MM.1S (cell line): ENCODE results near the gene YWHAQ.

ENCODE experiments used
- DNase-seq: peaks from one replicate; pipeline ENCODE4 v3.0.0-alpha.2; 2015
- H2AFZ ChIP-seq: fragments of 300-600 bp; sonication (generic); 2 replicates; pipeline ENCODE4 v1.6.0; 2016; ENCODE audit warnings: antibody characterized with exemption, low read length
- H3F3A ChIP-seq: fragments of 300-600 bp; sonication (generic); 2 replicates; pipeline ENCODE4 v1.6.1; 2016; ENCODE audit warnings: mild to moderate bottlenecking, antibody characterized with exemption, low read length, moderate library complexity, mixed read lengths; ENCODE audit not compliant: insufficient read depth
- H3K27ac ChIP-seq: fragments of 300-600 bp; sonication (generic); 2 replicates; pipeline ENCODE4 v1.5.1; 2016; ENCODE audit warnings: mild to moderate bottlenecking, low read length
- H3K27me3 ChIP-seq: fragments of 300-600 bp; sonication (generic); replicated peaks from 2 replicates; pipeline ENCODE4 v1.6.0; 2016; ENCODE audit warnings: low read length; ENCODE audit not compliant: insufficient read depth
- H3K36me3 ChIP-seq: fragments of 300-600 bp; sonication (generic); replicated peaks from 2 replicates; pipeline ENCODE4 v1.6.1; 2016; ENCODE audit warnings: mild to moderate bottlenecking, low read length, mixed read lengths; ENCODE audit not compliant: insufficient read depth
- H3K4me1 ChIP-seq: fragments of 300-600 bp; sonication (generic); 2 replicates; pipeline ENCODE4 v1.6.1; 2016; ENCODE audit warnings: low read length, mixed read lengths
- H3K4me2 ChIP-seq: fragments of 300-600 bp; sonication (generic); 2 replicates; pipeline ENCODE4 v1.6.0; 2016; ENCODE audit warnings: low read depth, low read length
- H3K4me3 ChIP-seq: fragments of 300-600 bp; sonication (generic); 2 replicates; pipeline ENCODE4 v1.5.1; 2016; ENCODE audit warnings: low read length, mixed read lengths
- H3K79me2 ChIP-seq: fragments of 300-600 bp; sonication (generic); 2 replicates; pipeline ENCODE4 v1.6.1; 2016; ENCODE audit warnings: mixed run types, low read length, mixed read lengths
- H3K9ac ChIP-seq: fragments of 300-600 bp; sonication (generic); 2 replicates; pipeline ENCODE4 v1.6.1; 2016; ENCODE audit warnings: low read length, mixed read lengths
- H3K9me2 ChIP-seq: fragments of 300-600 bp; sonication (generic); replicated peaks from 2 replicates; pipeline ENCODE4 v1.6.1; 2016; ENCODE audit warnings: mild to moderate bottlenecking, low read length, mixed read lengths; ENCODE audit not compliant: insufficient read depth
- H3K9me3 ChIP-seq: fragments of 300-600 bp; sonication (generic); replicated peaks from 2 replicates; pipeline ENCODE4 v1.6.1; 2016; ENCODE audit warnings: mild to moderate bottlenecking, low read length, mixed read lengths; ENCODE audit not compliant: insufficient read depth
- H4K20me1 ChIP-seq: fragments of 300-600 bp; sonication (generic); 2 replicates; pipeline ENCODE4 v1.6.1; 2016; ENCODE audit warnings: mild to moderate bottlenecking, low read length, moderate library complexity, mixed read lengths; ENCODE audit not compliant: insufficient read depth
- CTCF ChIP-seq: fragments of 300-600 bp; sonication (generic); IDR thresholded peaks from 2 replicates; pipeline ENCODE4 v1.5.1; 2016; ENCODE audit warnings: antibody characterized with exemption, low read length, mixed read lengths
- EZH2 ChIP-seq: fragments of 300-600 bp; sonication (generic); optimal IDR thresholded peaks from 2 replicates; pipeline ENCODE3; 2017; ENCODE audit warnings: low read depth, mild to moderate bottlenecking, antibody characterized with exemption, low read length, mixed read lengths
- EZH2phosphoT487 ChIP-seq: fragments of 300-600 bp; sonication (generic); IDR thresholded peaks from 2 replicates; pipeline ENCODE4 v1.6.1; 2018; ENCODE audit warnings: antibody characterized with exemption, low read length

The YWHAQ gene

GRCh38 chr2:9558948-9559381 lies 71.8 kb downstream of the YWHAQ start:
- Histone ChIP-seq H3K27ac (no peak overlapping the region), H3K4me1 (peaks cover 9% of the 10 kb centered on the region), H3F3A (peaks cover 11% of the 10 kb centered on the region), H3K9me3 (no peaks in the 10 kb centered on the region), H3K27me3 (no peaks in the 10 kb centered on the region), H3K4me2 (no peak overlapping the region), H3K36me3 (no peaks in the 10 kb centered on the region), H3K9me2 (no peaks in the 10 kb centered on the region), H2AFZ (no peak overlapping the region), H4K20me1 (no peaks in the 10 kb centered on the region), H3K4me3 (no peak overlapping the region), H3K79me2 (peaks cover 26% of the 10 kb centered on the region), H3K9ac (no peak overlapping the region)
- no peak for DNase-seq
- TF ChIP-seq EZH2 (no peak), EZH2phosphoT487 (no peak), CTCF (no peak)

- peaks cover 53% of the 10 kb centered on the region for H3K79me2 ChIP-seq
- H3K9me2 ChIP-seq = no peaks in the 10 kb centered on the region
- TF ChIP-seq EZH2phosphoT487 (no peak), CTCF (no peak), EZH2 (no peak)
- H3K4me3 ChIP-seq = peak overlapping the region; percentile 93
- peak overlapping the region; percentile 92 for H3K4me2 ChIP-seq
- H4K20me1 ChIP-seq = no peaks in the 10 kb centered on the region
- no peaks in the 10 kb centered on the region for H3K9me3 ChIP-seq
- H3K27ac ChIP-seq = peak overlapping the region; percentile 85
- peak overlapping the region; percentile 92 for H3K9ac ChIP-seq
- no peak for DNase-seq
- peaks cover 26% of the 10 kb centered on the region for H3K4me1 ChIP-seq
- H3K36me3 ChIP-seq = no peaks in the 10 kb centered on the region
- peak overlapping the region; percentile 76 for H2AFZ ChIP-seq
- H3F3A ChIP-seq = peaks cover 23% of the 10 kb centered on the region
- no peaks in the 10 kb centered on the region for H3K27me3 ChIP-seq
Measured at GRCh38 chr2:9556121-9556743, 74.6 kb downstream of the YWHAQ start.

- Histone ChIP-seq H3K27me3 (no peaks in the 10 kb centered on the region), H3K27ac (peak within 1 kb of the TSS; percentile 85), H2AFZ (peak within 1 kb of the TSS; percentile 87), H3K4me3 (peak within 1 kb of the TSS; percentile 93), H4K20me1 (no peaks in the 10 kb centered on the region), H3K9me3 (no peaks in the 10 kb centered on the region), H3K36me3 (no peaks in the 10 kb centered on the region), H3K9ac (peak within 1 kb of the TSS; percentile 92), H3K4me1 (peaks cover 26% of the 10 kb centered on the region), H3K4me2 (peak within 1 kb of the TSS; percentile 92), H3F3A (peaks cover 27% of the 10 kb centered on the region), H3K9me2 (no peaks in the 10 kb centered on the region), H3K79me2 (peaks cover 60% of the 10 kb centered on the region)
- TF ChIP-seq EZH2phosphoT487 (no peak), CTCF (peak; percentile 44)
- peak; percentile 97 for DNase-seq
Measured at GRCh38 chr2:9555297-9556120, 75.3 kb downstream of the YWHAQ start, which contains the start of gene ADAM17. ADAM17 (minus strand) TSS chr2:9555830; CDS start chr2:9555605, 225 bp downstream.
